ENCODE data around the gene KCNH2.

GRCh38 chr7:150992051-150992640, 14.0 kb upstream of the KCNH2 start:
- TF ChIP-seq POLR2AphosphoS5 (IDR thresholded peaks at IDR 0.05), result no peak
- no peak for TF ChIP-seq CTCF (IDR thresholded peaks at IDR 0.05 in 8 of 11, conservative IDR thresholded peaks at IDR 0.05 in 3 of 11)
- TF ChIP-seq POLR2A (IDR thresholded peaks at IDR 0.05), result no peak
